NCI-H2196 (cell line): Measurements from ENCODE around the gene ACBD5.

ENCODE experiments used
- DNase-seq: peaks from one replicate; lab custom pipeline; 2025; ENCODE audit not compliant: unreplicated experiment; lab: John Stamatoyannopoulos, UW

Gene ACBD5

DNA sequence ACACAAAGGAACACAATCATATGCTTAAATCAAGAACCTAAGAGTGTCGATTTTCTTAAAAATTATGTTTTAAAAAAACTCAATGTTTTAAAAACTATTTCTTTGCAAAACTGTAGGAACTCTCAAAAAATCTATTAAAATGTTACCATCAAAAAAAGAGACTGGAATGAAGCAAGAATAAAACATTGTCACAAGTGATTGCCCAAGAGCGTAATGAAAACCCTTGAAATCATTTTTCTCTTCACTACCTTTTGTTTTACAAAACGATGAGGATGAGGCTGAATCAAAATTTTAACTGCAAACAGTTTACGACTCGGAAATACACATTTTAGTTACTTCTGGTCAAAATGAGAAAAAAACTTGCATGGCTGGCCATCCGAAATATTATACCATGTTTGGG is 87.3 kb downstream of the ACBD5 start:
- DNase-seq, result no peak

DNA sequence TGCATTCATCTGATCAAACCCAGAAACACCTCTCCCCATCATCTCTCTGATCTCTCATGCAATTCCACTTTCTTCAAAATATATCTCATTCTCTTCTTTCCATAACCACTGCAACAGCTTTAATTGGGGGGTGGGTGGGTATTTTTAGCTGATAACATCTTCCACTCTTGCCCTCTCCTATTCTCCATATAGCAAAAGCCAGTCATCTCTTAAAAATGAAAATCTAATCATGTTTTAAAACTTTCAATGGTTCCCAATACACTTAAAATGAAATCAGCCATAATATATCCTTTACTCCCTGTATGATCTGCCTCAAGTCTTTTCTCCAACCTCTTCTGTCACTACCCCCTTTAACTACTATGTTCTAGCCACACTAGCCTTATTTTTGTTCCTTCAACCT is 87.9 kb downstream of the ACBD5 start:
- DNase-seq, result no peak

DNA sequence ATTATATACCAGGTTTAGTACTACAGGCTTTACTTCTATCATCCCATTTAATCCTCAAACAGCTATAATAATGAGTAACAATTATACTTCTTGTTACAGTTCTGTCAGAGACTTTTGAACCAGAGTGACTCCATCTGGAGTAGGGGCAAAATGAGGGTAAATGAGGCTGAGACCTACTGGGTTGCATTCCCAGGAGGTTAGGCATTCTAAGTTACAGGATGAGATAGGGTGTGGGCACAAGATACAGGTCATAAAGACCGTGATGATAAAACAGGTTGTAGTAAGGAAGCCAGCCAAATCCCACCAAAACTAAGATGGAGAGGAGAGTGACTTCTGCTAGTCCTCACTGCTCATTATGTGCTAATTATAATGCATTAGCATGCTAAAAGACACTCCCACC is 90.3 kb downstream of the ACBD5 start:
- DNase-seq, result no peak

DNA sequence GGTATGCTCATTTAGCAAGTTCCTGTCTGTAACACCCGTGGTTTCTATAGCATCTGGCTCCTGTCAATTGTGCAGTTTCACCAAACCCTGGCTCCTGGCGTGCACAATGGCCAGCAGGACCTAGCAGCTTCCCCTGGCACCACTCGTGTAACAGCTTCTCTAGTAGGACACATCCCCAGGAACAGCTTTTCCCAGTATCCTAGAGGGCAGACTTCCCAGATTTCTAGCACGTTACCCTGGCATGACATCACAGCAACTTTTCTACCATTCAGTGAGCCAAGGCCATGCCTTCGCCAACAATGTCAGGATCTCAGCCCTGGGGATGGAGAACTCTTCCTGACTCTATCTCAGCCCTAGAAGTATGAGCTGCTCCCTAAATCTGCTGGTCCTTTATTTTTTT is 92.9 kb downstream of the ACBD5 start:
- DNase-seq, result no peak

DNA sequence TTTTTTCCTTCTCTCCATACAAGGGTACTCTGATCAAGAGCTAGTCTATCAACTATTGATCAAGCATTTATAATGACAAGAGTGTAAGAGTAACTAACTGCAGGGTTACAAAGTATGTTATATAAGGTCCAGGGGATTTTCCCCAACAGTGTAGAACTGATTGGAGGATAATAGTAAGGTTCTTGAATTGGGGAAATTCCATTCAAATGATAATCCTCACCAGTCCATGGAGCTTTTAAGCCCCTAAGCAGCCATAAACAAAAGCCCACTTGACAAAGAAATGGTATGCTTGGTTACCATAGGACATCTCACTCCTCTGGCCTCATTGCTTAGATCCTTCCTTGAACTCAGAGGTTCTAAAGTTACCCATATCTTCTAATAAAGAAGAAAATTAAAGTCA is 94.7 kb downstream of the ACBD5 start:
- DNase-seq, result no peak
